ENCODE data around the gene GAB1.
A peak's percentile ranks its signal among the peaks of the same experiment; 100 is the strongest.

Gene GAB1

DNA sequence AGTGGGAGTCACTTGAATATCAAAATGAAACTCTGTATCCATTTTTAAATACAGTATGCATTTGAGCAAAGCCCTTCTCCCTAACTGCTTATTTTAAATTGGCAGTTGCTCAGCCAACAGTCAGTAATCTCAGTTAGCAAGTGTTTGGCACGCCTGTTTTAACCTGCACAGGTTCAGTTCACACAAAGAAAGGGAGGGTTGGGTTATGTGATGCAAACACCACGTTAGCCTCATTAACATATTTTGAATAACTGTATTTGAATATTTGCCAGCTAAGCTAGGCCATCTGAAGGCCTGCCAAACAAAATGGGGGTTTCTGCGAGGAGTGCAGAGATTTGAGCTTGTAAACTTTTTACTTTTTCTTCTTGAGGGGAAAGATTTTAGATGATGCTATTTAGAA, 19.8 kb downstream of the GAB1 start:
- no peak overlapping the region for H3K9ac ChIP-seq (ENCODE audit: low read depth in 1 of 2, low read length in 2 of 2)
- H3K9me3 ChIP-seq (ENCODE audit: control insufficient read depth in 2 of 2, low read length in 2 of 2), result no peaks in the 10 kb centered on the region
- H3K36me3 ChIP-seq (ENCODE audit: control insufficient read depth in 2 of 2, insufficient read depth in 2 of 2, low read length in 2 of 2), result no peaks in the 10 kb centered on the region
- H3K4me3 ChIP-seq (ENCODE audit: low read length in 2 of 2), result no peak overlapping the region
- H3K27ac ChIP-seq (ENCODE audit: low read depth in 2 of 2, low read length in 2 of 2), result peak overlapping the region; percentile 54 to 74
- no peaks in the 10 kb centered on the region for H3K27me3 ChIP-seq (ENCODE audit: control insufficient read depth in 2 of 2, insufficient read depth in 2 of 2, low read length in 2 of 2)
- peaks cover 56 to 86% of the 10 kb centered on the region in 2 donors for H3K4me1 ChIP-seq (ENCODE audit: control insufficient read depth in 2 of 2, insufficient read depth in 2 of 2, low read length in 2 of 2)

DNA sequence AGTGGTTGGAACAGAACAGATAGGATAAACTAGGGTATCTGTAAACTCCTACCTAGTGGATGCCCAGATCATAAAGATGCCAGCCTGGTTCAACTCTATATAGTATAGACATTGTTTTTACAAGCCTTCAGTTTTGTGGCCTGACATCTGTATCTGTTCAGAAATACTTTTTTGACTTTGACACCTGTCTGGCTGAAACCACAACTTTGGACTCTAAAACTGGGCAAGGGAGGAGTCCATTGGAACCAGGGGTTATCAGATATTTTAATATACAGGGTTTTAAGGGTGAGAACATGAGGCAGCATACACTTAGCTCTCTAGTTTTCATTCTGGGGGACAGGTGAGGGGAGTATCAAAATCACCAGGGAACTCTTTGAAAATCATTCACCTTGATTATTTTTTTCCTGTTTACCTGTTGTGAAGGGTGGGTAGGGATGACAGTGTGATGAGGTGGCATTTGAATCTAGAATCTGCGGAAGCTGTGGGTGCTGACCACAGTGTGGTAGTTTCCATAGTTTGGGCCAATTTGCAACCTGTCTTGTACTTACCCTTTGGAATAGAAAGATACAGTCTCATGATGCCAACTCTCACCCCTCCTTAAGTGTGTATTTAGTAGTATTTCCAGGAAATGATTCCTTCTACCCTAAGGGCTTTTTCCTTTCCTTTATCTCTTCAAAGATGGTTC, 20.6 kb downstream of the GAB1 start:
- H3K4me3 ChIP-seq (ENCODE audit: low read length in 2 of 2), result peak overlapping the region in 1 of 2 donors; percentile 30
- no peaks in the 10 kb centered on the region for H3K9me3 ChIP-seq (ENCODE audit: control insufficient read depth in 2 of 2, low read length in 2 of 2)
- H3K36me3 ChIP-seq (ENCODE audit: control insufficient read depth in 2 of 2, insufficient read depth in 2 of 2, low read length in 2 of 2), result no peaks in the 10 kb centered on the region
- H3K9ac ChIP-seq (ENCODE audit: low read depth in 1 of 2, low read length in 2 of 2), result no peak overlapping the region
- peaks cover 53 to 84% of the 10 kb centered on the region in 2 donors for H3K4me1 ChIP-seq (ENCODE audit: control insufficient read depth in 2 of 2, insufficient read depth in 2 of 2, low read length in 2 of 2)
- no peaks in the 10 kb centered on the region for H3K27me3 ChIP-seq (ENCODE audit: control insufficient read depth in 2 of 2, insufficient read depth in 2 of 2, low read length in 2 of 2)
- H3K27ac ChIP-seq (ENCODE audit: low read depth in 2 of 2, low read length in 2 of 2), result peak overlapping the region; percentile 54 to 74

DNA sequence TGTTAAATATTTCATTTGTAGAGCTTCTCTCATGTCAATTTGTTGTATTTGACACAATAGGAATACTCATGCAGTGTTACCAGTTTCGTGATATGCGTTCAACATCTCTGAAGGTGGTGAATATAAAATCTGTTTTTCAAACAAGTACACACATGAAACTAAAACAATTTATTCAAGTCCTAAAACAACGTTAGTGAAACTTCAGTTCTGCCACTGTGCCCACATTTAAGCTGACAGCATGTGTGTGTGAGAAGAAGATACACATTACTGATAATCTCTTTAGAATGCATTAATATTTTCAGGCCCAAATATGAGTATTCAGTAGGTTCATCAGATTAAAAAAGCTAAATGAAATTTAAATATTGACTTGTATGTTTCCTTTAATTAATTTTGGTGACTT, 21.7 kb downstream of the GAB1 start:
- Histone ChIP-seq H3K27me3 (ENCODE audit: control insufficient read depth in 2 of 2, insufficient read depth in 2 of 2, low read length in 2 of 2) (no peaks in the 10 kb centered on the region), H3K9ac (ENCODE audit: low read depth in 1 of 2, low read length in 2 of 2) (peak overlapping the region in 1 of 2 donors; percentile 35), H3K9me3 (ENCODE audit: control insufficient read depth in 2 of 2, low read length in 2 of 2) (no peaks in the 10 kb centered on the region), H3K27ac (ENCODE audit: low read depth in 2 of 2, low read length in 2 of 2) (peak overlapping the region; percentile 79 to 86), H3K4me1 (ENCODE audit: control insufficient read depth in 2 of 2, insufficient read depth in 2 of 2, low read length in 2 of 2) (peaks cover 45 to 73% of the 10 kb centered on the region in 2 donors), H3K4me3 (ENCODE audit: low read length in 2 of 2) (peak overlapping the region; percentile 26 to 51), H3K36me3 (ENCODE audit: control insufficient read depth in 2 of 2, insufficient read depth in 2 of 2, low read length in 2 of 2) (no peaks in the 10 kb centered on the region)

DNA sequence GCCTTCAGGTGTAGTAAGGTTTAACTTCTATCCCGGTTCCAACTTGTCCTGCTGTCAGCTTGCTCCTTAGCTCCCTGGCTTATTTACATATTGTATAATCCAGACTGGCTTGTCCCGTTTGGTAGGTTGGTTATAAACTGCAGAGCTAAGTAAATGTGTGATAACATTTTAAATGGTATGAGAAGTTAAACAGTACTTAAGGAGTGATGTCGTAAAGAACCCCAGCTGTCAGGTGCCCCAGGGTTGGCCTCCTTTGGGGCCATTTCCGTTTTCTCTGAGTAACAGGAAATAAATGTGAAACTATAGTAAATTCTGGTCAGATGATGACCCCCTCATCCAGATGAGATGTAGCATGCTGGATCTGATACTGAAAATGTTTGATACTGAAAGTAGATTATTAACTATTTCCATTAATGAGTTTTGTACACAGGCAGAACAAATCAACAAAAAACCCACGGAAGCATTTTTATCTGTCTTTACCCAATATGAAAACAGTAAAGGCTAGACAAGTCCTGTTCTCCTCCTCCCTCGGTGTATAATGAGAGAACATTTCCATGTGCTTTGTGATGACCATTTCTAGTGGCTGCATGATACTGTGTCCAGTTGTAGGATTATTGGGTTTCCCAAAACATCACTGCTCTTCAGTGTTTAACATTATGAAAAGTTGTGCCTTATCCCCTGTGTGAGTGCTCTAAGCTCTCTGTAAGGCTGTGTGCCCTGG, 22.4 kb downstream of the GAB1 start:
- no peaks in the 10 kb centered on the region for H3K27me3 ChIP-seq (ENCODE audit: control insufficient read depth in 2 of 2, insufficient read depth in 2 of 2, low read length in 2 of 2)
- H3K9me3 ChIP-seq (ENCODE audit: control insufficient read depth in 2 of 2, low read length in 2 of 2), result no peaks in the 10 kb centered on the region
- H3K4me1 ChIP-seq (ENCODE audit: control insufficient read depth in 2 of 2, insufficient read depth in 2 of 2, low read length in 2 of 2), result peaks cover 42 to 67% of the 10 kb centered on the region in 2 donors
- H3K36me3 ChIP-seq (ENCODE audit: control insufficient read depth in 2 of 2, insufficient read depth in 2 of 2, low read length in 2 of 2), result no peaks in the 10 kb centered on the region
- peak overlapping the region; percentile 14 to 35 for H3K9ac ChIP-seq (ENCODE audit: low read depth in 1 of 2, low read length in 2 of 2)
- H3K4me3 ChIP-seq (ENCODE audit: low read length in 2 of 2), result peak overlapping the region; percentile 28 to 51
- H3K27ac ChIP-seq (ENCODE audit: low read depth in 2 of 2, low read length in 2 of 2), result peak overlapping the region; percentile 79 to 86

DNA sequence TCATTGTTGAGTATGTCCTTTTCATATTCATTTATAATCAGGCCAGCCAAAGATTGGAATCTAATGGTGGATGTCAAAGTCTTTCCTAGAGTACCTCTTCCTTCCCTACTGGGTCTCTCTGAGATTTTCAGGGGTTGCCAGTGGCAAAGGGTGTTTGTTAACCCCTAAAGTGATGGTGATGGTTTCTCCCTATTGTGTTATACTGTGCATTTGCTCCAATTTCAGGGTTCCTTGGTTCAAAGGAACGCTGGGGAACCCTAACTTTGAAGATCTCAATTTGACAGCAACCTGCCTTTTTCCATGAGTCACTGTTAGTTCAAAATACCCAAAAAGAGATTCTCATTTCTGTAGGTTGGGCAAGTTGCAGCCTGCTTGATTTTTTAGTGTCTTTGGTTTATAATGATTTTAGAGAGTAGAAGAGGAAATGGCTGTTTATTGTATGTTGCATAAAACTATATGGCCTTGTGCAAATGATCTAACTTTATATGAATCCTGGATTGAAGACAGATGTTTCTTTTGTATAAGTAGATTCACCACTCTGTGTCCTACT, 23.0 kb downstream of the GAB1 start:
- Histone ChIP-seq H3K4me1 (ENCODE audit: control insufficient read depth in 2 of 2, insufficient read depth in 2 of 2, low read length in 2 of 2) (peaks cover 42 to 66% of the 10 kb centered on the region in 2 donors), H3K9ac (ENCODE audit: low read depth in 1 of 2, low read length in 2 of 2) (peak overlapping the region in 1 of 2 donors; percentile 2)

DNA sequence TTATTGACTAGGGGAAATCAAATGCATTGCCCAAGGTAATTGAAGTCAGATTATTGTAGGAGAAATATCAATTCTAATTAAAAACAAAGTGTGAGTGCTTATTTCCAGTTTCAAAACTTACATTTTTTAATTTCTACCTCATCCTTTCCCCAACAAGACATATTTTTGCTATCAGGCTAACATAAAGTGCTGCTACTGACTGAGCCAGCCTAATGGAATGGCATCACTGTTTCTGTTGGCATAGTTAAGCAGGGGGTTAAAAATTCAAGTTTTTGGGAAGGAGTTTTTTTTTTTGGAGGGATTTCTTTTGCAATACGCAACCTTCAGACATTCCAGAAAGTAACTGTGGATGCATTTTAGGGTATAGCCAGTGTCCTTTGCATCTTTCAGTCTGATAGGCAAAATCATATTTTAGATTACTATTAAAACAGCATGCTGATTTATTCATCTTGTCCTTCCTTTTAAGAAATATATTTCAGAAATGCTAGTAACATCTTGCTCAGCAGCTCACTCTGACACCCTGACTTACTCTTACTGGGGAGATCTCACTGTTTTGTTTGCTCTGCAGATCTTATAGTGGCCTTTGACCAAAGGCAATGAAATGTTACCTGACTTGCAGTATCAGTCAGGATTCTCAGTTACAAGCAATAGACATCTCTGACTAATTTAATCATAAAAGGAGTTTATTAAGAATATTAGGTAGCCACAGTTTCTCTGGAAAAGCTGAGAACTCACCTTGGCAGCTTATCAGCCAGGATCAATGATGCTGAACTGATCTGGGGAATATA, 24.4 kb downstream of the GAB1 start:
- Histone ChIP-seq H3K27me3 (ENCODE audit: control insufficient read depth in 2 of 2, insufficient read depth in 2 of 2, low read length in 2 of 2) (no peaks in the 10 kb centered on the region), H3K27ac (ENCODE audit: low read depth in 2 of 2, low read length in 2 of 2) (peak overlapping the region; percentile 5 to 15), H3K9ac (ENCODE audit: low read depth in 1 of 2, low read length in 2 of 2) (peak overlapping the region in 1 of 2 donors; percentile 24), H3K36me3 (ENCODE audit: control insufficient read depth in 2 of 2, insufficient read depth in 2 of 2, low read length in 2 of 2) (no peaks in the 10 kb centered on the region), H3K9me3 (ENCODE audit: control insufficient read depth in 2 of 2, low read length in 2 of 2) (no peaks in the 10 kb centered on the region), H3K4me3 (ENCODE audit: low read length in 2 of 2) (peak overlapping the region in 1 of 2 donors; percentile 40), H3K4me1 (ENCODE audit: control insufficient read depth in 2 of 2, insufficient read depth in 2 of 2, low read length in 2 of 2) (peaks cover 35 to 55% of the 10 kb centered on the region in 2 donors)

More for the DNA sequence above, 23.0 kb downstream of the GAB1 start:
- no peaks in the 10 kb centered on the region for H3K27me3 ChIP-seq (ENCODE audit: control insufficient read depth in 2 of 2, insufficient read depth in 2 of 2, low read length in 2 of 2)
- H3K9me3 ChIP-seq (ENCODE audit: control insufficient read depth in 2 of 2, low read length in 2 of 2), result no peaks in the 10 kb centered on the region
- peak overlapping the region; percentile 29 to 51 for H3K4me3 ChIP-seq (ENCODE audit: low read length in 2 of 2)
- H3K36me3 ChIP-seq (ENCODE audit: control insufficient read depth in 2 of 2, insufficient read depth in 2 of 2, low read length in 2 of 2), result no peaks in the 10 kb centered on the region
- H3K27ac ChIP-seq (ENCODE audit: low read depth in 2 of 2, low read length in 2 of 2), result peak overlapping the region; percentile 79 to 86

DNA sequence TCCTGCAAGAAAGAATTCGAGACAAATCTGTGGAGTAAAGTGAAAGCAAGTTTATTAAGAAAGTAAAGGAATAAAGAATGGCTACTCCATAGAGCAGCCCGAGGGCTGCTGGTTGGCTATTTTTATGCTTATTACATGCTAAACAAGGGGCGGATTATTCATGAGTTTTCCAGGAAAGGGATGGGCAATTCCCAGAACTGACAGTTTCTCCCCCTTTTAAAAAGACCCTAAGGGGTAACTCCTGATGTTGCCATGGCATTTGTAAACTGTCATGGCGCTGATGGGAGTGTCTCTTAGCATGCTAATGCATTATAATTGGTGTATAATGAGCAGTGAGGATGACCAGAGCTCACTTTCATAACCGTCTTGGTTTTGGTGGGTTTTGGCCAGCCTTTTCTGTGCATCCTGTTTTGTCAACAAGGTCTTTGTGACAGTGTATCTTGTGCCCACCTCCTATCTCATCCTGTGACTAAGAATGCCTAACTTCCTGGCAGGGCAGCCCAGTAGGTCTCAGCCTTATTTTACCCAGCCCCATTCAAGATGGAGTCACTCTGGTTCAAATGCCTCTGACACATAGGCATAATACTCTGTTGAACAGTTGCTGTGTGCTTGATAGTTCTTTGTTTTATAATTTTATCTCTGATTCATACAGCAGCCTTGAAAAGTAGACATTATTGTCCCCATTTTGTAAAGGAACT, 25.8 kb downstream of the GAB1 start:
- Histone ChIP-seq H3K27me3 (ENCODE audit: control insufficient read depth in 2 of 2, insufficient read depth in 2 of 2, low read length in 2 of 2) (no peaks in the 10 kb centered on the region), H3K4me1 (ENCODE audit: control insufficient read depth in 2 of 2, insufficient read depth in 2 of 2, low read length in 2 of 2) (peaks cover 24 to 43% of the 10 kb centered on the region in 2 donors), H3K9ac (ENCODE audit: low read depth in 1 of 2, low read length in 2 of 2) (no peak overlapping the region), H3K9me3 (ENCODE audit: control insufficient read depth in 2 of 2, low read length in 2 of 2) (no peaks in the 10 kb centered on the region), H3K4me3 (ENCODE audit: low read length in 2 of 2) (no peak overlapping the region), H3K27ac (ENCODE audit: low read depth in 2 of 2, low read length in 2 of 2) (peak overlapping the region in 1 of 2 donors; percentile 26), H3K36me3 (ENCODE audit: control insufficient read depth in 2 of 2, insufficient read depth in 2 of 2, low read length in 2 of 2) (no peaks in the 10 kb centered on the region)

DNA sequence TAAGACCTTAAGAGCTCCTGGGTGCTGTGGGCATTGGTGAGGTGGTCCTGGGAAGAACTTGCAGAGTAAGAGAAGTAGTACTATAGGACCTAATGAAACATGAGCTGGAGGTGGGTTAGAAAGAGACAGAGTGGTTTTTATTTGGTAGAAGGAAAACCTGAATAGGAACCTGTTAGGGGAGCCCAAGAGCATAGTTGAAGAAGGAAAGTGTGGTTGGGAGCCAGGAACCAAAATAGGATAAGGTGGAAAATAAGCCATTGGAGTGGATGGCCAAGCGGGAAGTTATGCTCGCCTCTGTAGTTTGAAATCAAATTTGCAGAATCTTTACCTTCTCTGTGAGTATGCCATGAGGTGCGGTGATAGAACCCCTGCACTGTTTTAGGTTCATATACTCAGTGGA, 26.7 kb downstream of the GAB1 start:
- no peak overlapping the region for H3K27ac ChIP-seq (ENCODE audit: low read depth in 2 of 2, low read length in 2 of 2)
- H3K4me3 ChIP-seq (ENCODE audit: low read length in 2 of 2), result no peak overlapping the region
- H3K27me3 ChIP-seq (ENCODE audit: control insufficient read depth in 2 of 2, insufficient read depth in 2 of 2, low read length in 2 of 2), result no peaks in the 10 kb centered on the region
- no peak overlapping the region for H3K9ac ChIP-seq (ENCODE audit: low read depth in 1 of 2, low read length in 2 of 2)
- no peaks in the 10 kb centered on the region for H3K36me3 ChIP-seq (ENCODE audit: control insufficient read depth in 2 of 2, insufficient read depth in 2 of 2, low read length in 2 of 2)
- H3K4me1 ChIP-seq (ENCODE audit: control insufficient read depth in 2 of 2, insufficient read depth in 2 of 2, low read length in 2 of 2), result peaks cover 23 to 36% of the 10 kb centered on the region in 2 donors
- H3K9me3 ChIP-seq (ENCODE audit: control insufficient read depth in 2 of 2, low read length in 2 of 2), result no peaks in the 10 kb centered on the region

DNA sequence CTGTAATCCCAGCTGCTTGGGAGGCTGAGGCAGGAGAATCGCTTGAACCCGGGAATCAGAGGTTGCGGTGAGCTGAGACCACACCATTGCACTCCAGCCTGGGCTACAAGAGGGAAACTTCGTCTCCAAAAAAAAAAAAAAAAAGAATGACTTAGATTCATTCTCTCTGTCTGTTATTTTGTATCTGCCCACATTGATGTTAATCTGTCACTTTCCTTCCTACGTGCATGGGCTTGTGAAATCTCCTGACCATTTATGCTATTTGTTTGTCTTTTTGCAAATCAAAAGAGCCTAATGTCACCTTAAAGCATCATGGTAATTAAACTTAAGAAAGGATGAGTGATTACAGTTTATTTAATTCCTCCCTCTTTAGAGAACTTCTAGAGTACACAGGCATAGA, 27.4 kb downstream of the GAB1 start:
- Histone ChIP-seq H3K9me3 (ENCODE audit: control insufficient read depth in 2 of 2, low read length in 2 of 2) (no peaks in the 10 kb centered on the region), H3K4me1 (ENCODE audit: control insufficient read depth in 2 of 2, insufficient read depth in 2 of 2, low read length in 2 of 2) (peaks cover 20 to 30% of the 10 kb centered on the region in 2 donors), H3K27me3 (ENCODE audit: control insufficient read depth in 2 of 2, insufficient read depth in 2 of 2, low read length in 2 of 2) (no peaks in the 10 kb centered on the region), H3K4me3 (ENCODE audit: low read length in 2 of 2) (no peak overlapping the region), H3K27ac (ENCODE audit: low read depth in 2 of 2, low read length in 2 of 2) (no peak overlapping the region), H3K9ac (ENCODE audit: low read depth in 1 of 2, low read length in 2 of 2) (no peak overlapping the region), H3K36me3 (ENCODE audit: control insufficient read depth in 2 of 2, insufficient read depth in 2 of 2, low read length in 2 of 2) (no peaks in the 10 kb centered on the region)

All from mucosa of rectum (tissue), 2 donors.